Stomach (tissue), 9 donors: ENCODE measurements around the gene SCGB3A2. TPM values are rescaled to one million over a fixed set of nuclear protein-coding genes. Genes with fewer than 3 reads are reported as not detected.

Source experiments
- DNase-seq, 2 donors: peaks; one replicate each; pipeline versions ENCODE4 v3.0.0 to v3.0.0-alpha.2; 2013 to 2019
- H3K27ac ChIP-seq, 5 donors: fragments of 200-600 bp in 4 of 5; sonication (generic) in 4 of 5; one replicate each; pipeline ENCODE4 v1.5.1; 2013 to 2019; ENCODE audit warnings: mild to moderate bottlenecking in 1 of 5, moderate library complexity in 1 of 5
- H3K27me3 ChIP-seq, 3 donors: fragments of 200-600 bp; sonication (generic); one replicate each; pipeline ENCODE4 v1.5.1; 2017 to 2019; ENCODE audit warnings: mixed run types in 1 of 3
- H3K36me3 ChIP-seq, 4 donors: fragments of 200-600 bp; sonication (generic); 1 replicate in 3 of 4; 2 replicates in 1 of 4; pipeline ENCODE4 v1.5.1; 2016 to 2019
- H3K4me1 ChIP-seq, 4 donors: fragments of 200-600 bp; sonication (generic); one replicate each; pipeline ENCODE4 v1.5.1; 2016 to 2019
- H3K4me3 ChIP-seq, 4 donors: fragments of 200-600 bp; sonication (generic) in 3 of 4; one replicate each; pipeline ENCODE4 v1.5.1; 2016 to 2019; ENCODE audit warnings: mild to moderate bottlenecking in 1 of 4
- H3K9me3 ChIP-seq, 4 donors: fragments of 200-600 bp; sonication (generic); one replicate each; pipeline ENCODE4 v1.5.1; 2016 to 2019
- EP300 ChIP-seq: sonication (generic); formaldehyde crosslinking; IDR thresholded peaks from one replicate; pipeline ENCODE4 v1.6.1; 2017; ENCODE audit warnings: antibody characterized with exemption
- POLR2A ChIP-seq, 4 donors: fragments of 450-650 bp; IDR thresholded peaks; one replicate each; pipeline ENCODE4 v1.6.1; 2016; ENCODE audit warnings: antibody characterized with exemption in 4 of 4, control low read depth in 2 of 4, mild to moderate bottlenecking in 1 of 4, moderate library complexity in 1 of 4
- POLR2AphosphoS5 ChIP-seq, 3 donors: sonication (generic); formaldehyde crosslinking; IDR thresholded peaks; one replicate each; pipeline ENCODE4 v1.6.1; 2016; ENCODE audit warnings: antibody characterized with exemption in 3 of 3
- WGBS, 5 donors: extraction: QIAGEN DNeasy Blood & Tissue Kit in 3 of 5; methylation state at CpG; one replicate each; pipeline versions ENCODE4 v1.1.5 to v1.1.7; 2013 to 2018; 5-methylcytosine and 5-hydroxymethylcytosine counted together
- intact Hi-C: fragments of 100-400 bp; cut with DNase I; formaldehyde crosslinking; loops from one replicate; pipeline ENCODE4 v1.15.1; 2023; ENCODE audit warnings: low total_unique reads
- polyA plus RNA-seq, 3 donors: library from polyadenylated mRNA; stranded (reverse); fragments of 200-250 nt; gene quantifications; one replicate each; pipeline ENCODE4 v1.2.3, GENCODE V29; 2013
- total RNA-seq, 5 donors: library from RNA; depleted of rRNA; stranded (reverse); fragments of >200 nt; gene quantifications; one replicate each; pipeline versions ENCODE4 v1.1.0 to v1.2.3, GENCODE V29; 2014 to 2016
- TF ChIP-seq, protein P1 (sequence below), 7 experiments: fragments of 450-650 bp in 4 of 7; fragments of 200-600 bp in 3 of 7; sonication (generic) in 3 of 7; IDR thresholded peaks; one replicate each; pipeline ENCODE4 v1.5.1; 2016 to 2019; ENCODE audit warnings: antibody characterized with exemption in 7 of 7, control low read depth in 2 of 7, mild to moderate bottlenecking in 1 of 7
- donor health status: healthy with polysubstance abuse.
- donor health status: Bipolar disorder and iron deficiency.
- donor health status: healthy.

The SCGB3A2 gene
- total and polyA plus RNA-seq, 8 donors = 6.4 TPM; not detected in 7

- Histone ChIP-seq H3K4me1 (no peaks in the 10 kb centered on the region), H3K4me3 (no peak overlapping the region), H3K27me3 (no peaks in the 10 kb centered on the region), H3K9me3 (no peaks in the 10 kb centered on the region), H3K36me3 (no peaks in the 10 kb centered on the region), H3K27ac (no peak overlapping the region)
- TF ChIP-seq POLR2A (IDR thresholded peaks at IDR 0.05) (no peak), POLR2AphosphoS5 (IDR thresholded peaks at IDR 0.05) (no peak), EP300 (no peak)
- TF ChIP-seq, protein P1, sequence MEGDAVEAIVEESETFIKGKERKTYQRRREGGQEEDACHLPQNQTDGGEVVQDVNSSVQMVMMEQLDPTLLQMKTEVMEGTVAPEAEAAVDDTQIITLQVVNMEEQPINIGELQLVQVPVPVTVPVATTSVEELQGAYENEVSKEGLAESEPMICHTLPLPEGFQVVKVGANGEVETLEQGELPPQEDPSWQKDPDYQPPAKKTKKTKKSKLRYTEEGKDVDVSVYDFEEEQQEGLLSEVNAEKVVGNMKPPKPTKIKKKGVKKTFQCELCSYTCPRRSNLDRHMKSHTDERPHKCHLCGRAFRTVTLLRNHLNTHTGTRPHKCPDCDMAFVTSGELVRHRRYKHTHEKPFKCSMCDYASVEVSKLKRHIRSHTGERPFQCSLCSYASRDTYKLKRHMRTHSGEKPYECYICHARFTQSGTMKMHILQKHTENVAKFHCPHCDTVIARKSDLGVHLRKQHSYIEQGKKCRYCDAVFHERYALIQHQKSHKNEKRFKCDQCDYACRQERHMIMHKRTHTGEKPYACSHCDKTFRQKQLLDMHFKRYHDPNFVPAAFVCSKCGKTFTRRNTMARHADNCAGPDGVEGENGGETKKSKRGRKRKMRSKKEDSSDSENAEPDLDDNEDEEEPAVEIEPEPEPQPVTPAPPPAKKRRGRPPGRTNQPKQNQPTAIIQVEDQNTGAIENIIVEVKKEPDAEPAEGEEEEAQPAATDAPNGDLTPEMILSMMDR (IDR thresholded peaks at IDR 0.05) = no peak
- DNase-seq = no peak
- intact Hi-C loops = no loop called here
- 75 to 87% (median 85%) methylated on average over 4 of the region's 4 CpGs for WGBS, 5 donors
Observed at GRCh38 chr5:147925020-147925419, 46.5 kb downstream of the SCGB3A2 start.

DNA sequence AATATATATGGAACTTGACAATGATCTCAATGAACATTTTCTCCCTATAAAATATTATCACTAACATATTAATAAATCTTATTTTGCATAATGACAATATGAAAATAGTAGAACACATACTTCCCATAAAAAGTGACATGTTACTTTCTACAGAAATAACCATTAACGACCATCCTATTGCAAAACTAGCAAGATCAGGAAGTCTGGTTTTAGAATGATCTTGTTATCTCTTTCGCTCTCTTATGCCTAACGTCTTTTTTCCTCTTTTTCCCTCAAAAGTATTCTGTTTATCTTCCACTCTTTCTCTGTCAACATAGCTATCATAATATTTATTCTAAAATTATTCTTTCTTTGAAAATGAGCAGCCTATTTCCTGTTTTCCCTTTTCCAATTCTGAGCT lies 49.4 kb downstream of the SCGB3A2 start:
- H3K36me3 ChIP-seq = no peaks in the 10 kb centered on the region
- H3K4me3 ChIP-seq = no peak overlapping the region
- TF ChIP-seq, protein P1 (IDR thresholded peaks at IDR 0.05) = no peak
- TF ChIP-seq POLR2A (IDR thresholded peaks at IDR 0.05) (no peak), EP300 (no peak), POLR2AphosphoS5 (IDR thresholded peaks at IDR 0.05) (no peak)
- no peaks in the 10 kb centered on the region for H3K4me1 ChIP-seq
- H3K27ac ChIP-seq = no peak overlapping the region
- intact Hi-C loops = no loop called here
- no peaks in the 10 kb centered on the region for H3K9me3 ChIP-seq
- no peak for DNase-seq
- no peaks in the 10 kb centered on the region for H3K27me3 ChIP-seq
- 36 to 54% (median 46%) methylated on average over 3 of the region's 3 CpGs for WGBS, 5 donors

GRCh38 chr5:147930769-147931168 lies 52.3 kb downstream of the SCGB3A2 start:
- DNase-seq = no peak
- intact Hi-C loops = loop anchor here (10.0 kb wide), 1 partner anchor 46 kb away; no protein-coding TSS in a partner anchor
- H3K9me3 ChIP-seq = no peaks in the 10 kb centered on the region
- no peak overlapping the region for H3K4me3 ChIP-seq
- WGBS, 5 donors = 51 to 84% (median 66%) methylated on average over 2 of the region's 2 CpGs
- H3K36me3 ChIP-seq = no peaks in the 10 kb centered on the region
- H3K27me3 ChIP-seq = no peaks in the 10 kb centered on the region
- H3K27ac ChIP-seq = no peak overlapping the region
- TF ChIP-seq POLR2AphosphoS5 (IDR thresholded peaks at IDR 0.05) (no peak), POLR2A (IDR thresholded peaks at IDR 0.05) (no peak), EP300 (no peak)
- TF ChIP-seq, protein P1 (IDR thresholded peaks at IDR 0.05) = no peak
- no peaks in the 10 kb centered on the region for H3K4me1 ChIP-seq

Other genes with a start within 250 kb of the SCGB3A2 start
- 10 to 100 TPM in 1 of 5 donors, 1 to 10 TPM in 3, not detected in 1; 1.3 to 13.4 (median 2.8) TPM for gene JAKMIP2, start 96.0 kb upstream of the SCGB3A2 start, total RNA-seq
- 1 to 10 TPM in 1 of 3 donors, under 1 TPM in 2; 0.13 to 2.6 (median 0.75) TPM for gene JAKMIP2, start 96.0 kb upstream of the SCGB3A2 start, polyA plus RNA-seq
- gene SPINK1, start 47.0 kb upstream of the SCGB3A2 start, total RNA-seq = 1,000 to 10,000 TPM in 2 of 5 donors, 100 to 1,000 TPM in 1, 1 to 10 TPM in 2; 2.6 to 1,996 (median 393) TPM
- 1,000 to 10,000 TPM; 2,029 to 6,952 (median 5,440) TPM for gene SPINK1, start 47.0 kb upstream of the SCGB3A2 start, polyA plus RNA-seq
- not detected for gene C5orf46, start 27.8 kb downstream of the SCGB3A2 start, total RNA-seq
- not detected for gene C5orf46, start 27.8 kb downstream of the SCGB3A2 start, polyA plus RNA-seq
- gene SPINK5, start 185.3 kb downstream of the SCGB3A2 start, total RNA-seq = 1 to 10 TPM in 3 of 5 donors, under 1 TPM in 1, not detected in 1; 0.45 to 4.4 (median 2.0) TPM
- 100 to 1,000 TPM in 1 of 3 donors, 1 to 10 TPM in 1, under 1 TPM in 1; 0.75 to 117 (median 2.6) TPM for gene SPINK5, start 185.3 kb downstream of the SCGB3A2 start, polyA plus RNA-seq